Measurements from ENCODE around the gene TAF1.

- TF ChIP-seq RAD21 (IDR thresholded peaks at IDR 0.05; ENCODE audit: low read length) (no peak), ELF1 (IDR thresholded peaks at IDR 0.05) (no peak)
Observed at GRCh38 chrX:71432733-71433132, 66.6 kb downstream of the TAF1 start.
